RWPE1 (cell line): ENCODE data around the gene SYT1.

Experiments
- CTCF ChIA-PET: fragments of 350-600 bp; sonication (Branson Sonifier 250); formaldehyde crosslinking; extraction: SDS; loops from one replicate; lab custom pipeline; 2021; lab: Yijun Ruan, JAX
- POLR2A ChIA-PET: fragments of 400-600 bp; formaldehyde crosslinking; extraction: SDS; loops from one replicate; lab custom pipeline; 2020; ENCODE audit warnings: antibody characterized with exemption; ENCODE audit not compliant: low non-redundant PET; lab: Yijun Ruan, JAX
- DNase-seq: peaks from one replicate; pipeline ENCODE4 v3.0.0; 2012; ENCODE audit warnings: low spot score
- H3K27ac ChIP-seq: fragments of 450-650 bp; 2 replicates; pipeline ENCODE4 v1.5.1; 2017
- TF ChIP-seq, protein P1 (sequence below): fragments of 450-650 bp; conservative IDR thresholded peaks from 2 replicates; pipeline ENCODE4 v1.5.1; 2017; ENCODE audit warnings: low read depth, mild to moderate bottlenecking

Gene SYT1

DNA sequence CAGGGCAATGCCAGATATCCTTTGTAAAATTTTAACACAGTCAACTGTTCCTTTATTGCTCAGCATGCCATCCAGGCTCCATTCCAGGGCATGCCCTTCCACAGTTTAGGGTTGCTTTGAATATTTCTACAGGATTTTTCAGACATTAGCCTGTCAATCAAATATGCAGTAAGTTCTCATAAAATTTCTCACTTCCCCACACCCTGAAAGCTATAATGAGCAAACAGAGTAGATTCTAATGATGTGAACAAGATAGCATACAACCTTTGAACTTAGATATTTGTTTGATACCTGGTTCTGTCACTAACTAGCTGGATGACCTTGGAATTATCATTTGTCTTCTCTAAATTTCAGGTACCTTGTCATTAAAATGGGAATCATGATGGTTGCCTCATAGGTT, 251.2 kb downstream of the SYT1 start:
- no peak overlapping the region for H3K27ac ChIP-seq
- ChIA-PET POLR2A (no interaction called here), CTCF (interaction anchor here (0.8 kb wide), 1 partner anchor 304 kb away, joined by 3 read pairs; no protein-coding TSS in a partner anchor)
- no peak for DNase-seq
- TF ChIP-seq, protein P1, sequence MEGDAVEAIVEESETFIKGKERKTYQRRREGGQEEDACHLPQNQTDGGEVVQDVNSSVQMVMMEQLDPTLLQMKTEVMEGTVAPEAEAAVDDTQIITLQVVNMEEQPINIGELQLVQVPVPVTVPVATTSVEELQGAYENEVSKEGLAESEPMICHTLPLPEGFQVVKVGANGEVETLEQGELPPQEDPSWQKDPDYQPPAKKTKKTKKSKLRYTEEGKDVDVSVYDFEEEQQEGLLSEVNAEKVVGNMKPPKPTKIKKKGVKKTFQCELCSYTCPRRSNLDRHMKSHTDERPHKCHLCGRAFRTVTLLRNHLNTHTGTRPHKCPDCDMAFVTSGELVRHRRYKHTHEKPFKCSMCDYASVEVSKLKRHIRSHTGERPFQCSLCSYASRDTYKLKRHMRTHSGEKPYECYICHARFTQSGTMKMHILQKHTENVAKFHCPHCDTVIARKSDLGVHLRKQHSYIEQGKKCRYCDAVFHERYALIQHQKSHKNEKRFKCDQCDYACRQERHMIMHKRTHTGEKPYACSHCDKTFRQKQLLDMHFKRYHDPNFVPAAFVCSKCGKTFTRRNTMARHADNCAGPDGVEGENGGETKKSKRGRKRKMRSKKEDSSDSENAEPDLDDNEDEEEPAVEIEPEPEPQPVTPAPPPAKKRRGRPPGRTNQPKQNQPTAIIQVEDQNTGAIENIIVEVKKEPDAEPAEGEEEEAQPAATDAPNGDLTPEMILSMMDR = no peak

DNA sequence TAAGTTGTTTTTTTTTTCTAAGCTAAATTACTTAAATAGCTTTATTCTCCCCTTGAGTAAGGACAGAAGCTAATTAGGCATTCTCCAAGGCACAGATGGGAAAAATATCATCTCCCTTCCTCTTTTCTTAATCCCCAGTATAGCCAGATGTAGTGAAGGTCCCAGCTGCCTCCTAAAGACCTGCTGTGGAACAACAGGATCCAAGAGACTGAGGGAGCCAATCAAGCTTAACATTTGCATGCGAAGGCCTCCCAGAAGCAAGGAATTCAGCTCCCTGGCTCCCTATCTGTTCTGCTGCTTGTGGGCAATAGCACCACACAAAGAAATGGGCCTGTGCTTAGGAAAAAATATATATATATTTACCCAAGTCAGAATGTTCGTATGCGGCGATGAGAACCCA, 255.2 kb downstream of the SYT1 start:
- CTCF ChIA-PET = no interaction called here
- no peak overlapping the region for H3K27ac ChIP-seq
- POLR2A ChIA-PET = no interaction called here
- TF ChIP-seq, protein P1 = no peak
- DNase-seq = no peak

DNA sequence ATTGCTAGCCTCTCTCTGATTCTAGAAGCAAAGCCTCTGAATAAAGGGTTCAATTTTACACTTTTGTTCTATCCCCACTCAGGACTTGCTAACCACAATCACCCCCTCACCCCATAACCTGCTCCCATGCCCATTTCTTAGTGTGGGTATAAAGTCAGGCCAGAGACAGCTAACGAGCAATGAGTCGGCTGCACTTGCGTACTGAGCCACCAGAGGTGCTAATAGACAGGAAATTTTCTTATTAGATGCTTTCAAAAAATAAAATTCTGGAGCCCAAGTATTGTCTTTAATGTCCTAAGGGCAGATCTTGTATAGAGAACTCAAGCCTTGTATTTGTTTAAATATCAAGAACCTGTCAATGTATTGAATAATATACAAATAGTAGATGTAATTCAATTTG, 256.9 kb downstream of the SYT1 start:
- ChIA-PET CTCF (interaction anchor here (0.5 to 1.2 kb wide), 6 partner anchors 14 to 1689 kb away, joined by 3 to 5 read pairs (median 4); no protein-coding TSS in a partner anchor), POLR2A (no interaction called here)
- H3K27ac ChIP-seq = no peak overlapping the region
- TF ChIP-seq, protein P1 = no peak
- DNase-seq = peak; percentile 16

DNA sequence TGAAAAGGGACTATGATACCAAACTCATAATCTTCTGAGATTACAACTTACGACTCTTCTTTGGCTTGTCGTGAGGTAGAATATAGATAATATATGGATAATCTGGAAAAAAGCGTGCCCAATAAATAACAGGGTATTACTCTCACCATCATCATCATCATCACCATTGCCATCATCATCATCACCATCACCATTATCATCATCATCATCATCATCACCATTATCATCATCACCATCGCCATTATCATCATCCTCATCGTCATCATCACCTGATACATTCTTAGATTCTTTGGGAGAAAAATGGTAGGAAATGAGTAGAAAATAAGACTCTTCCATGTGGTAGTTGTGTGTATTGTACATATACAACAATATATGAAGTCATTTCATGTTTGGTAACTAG, 259.8 kb downstream of the SYT1 start:
- POLR2A ChIA-PET = no interaction called here
- no peak for DNase-seq
- TF ChIP-seq, protein P1 = no peak
- CTCF ChIA-PET = interaction anchor here (0.6 to 1.1 kb wide), 2 partner anchors 13 to 91 kb away, joined by 3 to 4 read pairs; no protein-coding TSS in a partner anchor
- no peak overlapping the region for H3K27ac ChIP-seq

DNA sequence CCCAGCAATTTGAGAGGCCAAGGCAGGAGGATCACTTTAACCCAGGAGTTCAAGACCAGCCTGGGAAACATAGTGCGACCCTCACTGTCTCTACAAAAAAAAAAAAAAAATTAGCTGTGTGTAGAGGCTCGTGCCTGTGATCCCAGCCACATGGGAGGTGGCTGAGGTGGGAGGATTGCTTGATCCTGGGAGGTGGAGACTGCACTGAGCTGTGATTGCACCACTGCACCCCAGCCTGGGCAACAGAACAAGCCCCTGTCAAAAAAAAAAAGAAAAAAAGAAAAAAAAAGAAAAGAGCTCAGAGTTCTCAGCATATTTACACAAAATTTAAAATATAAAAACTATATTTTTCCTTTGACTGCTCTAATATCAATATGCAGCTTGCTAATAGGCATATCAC, 260.8 kb downstream of the SYT1 start:
- CTCF ChIA-PET = interaction anchor here (0.6 kb wide), 1 partner anchor 90 kb away, joined by 3 read pairs; no protein-coding TSS in a partner anchor
- H3K27ac ChIP-seq = no peak overlapping the region
- TF ChIP-seq, protein P1 = no peak
- DNase-seq = no peak
- POLR2A ChIA-PET = no interaction called here

DNA sequence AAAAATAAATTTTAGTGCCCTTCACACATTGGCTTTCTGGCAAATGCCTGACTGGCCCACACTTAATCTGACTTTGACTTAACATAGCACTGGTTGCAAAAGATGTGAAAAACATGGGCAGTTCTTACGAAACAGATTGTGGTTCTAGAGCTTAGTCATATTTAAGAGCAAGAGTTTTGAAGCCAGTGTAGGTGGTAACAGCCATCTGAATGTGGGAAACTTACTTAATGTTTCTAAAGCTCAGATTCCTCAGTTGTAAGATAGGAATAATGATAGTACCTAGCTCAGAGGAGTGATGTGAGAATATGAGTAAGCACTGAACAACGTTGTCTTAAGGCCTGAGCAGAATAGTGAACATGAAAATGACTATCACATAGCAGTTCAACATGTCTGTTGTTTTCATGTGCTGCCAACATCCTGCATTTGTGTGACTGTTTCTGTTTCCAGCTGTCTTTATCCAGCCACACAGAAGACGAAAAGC, 262.7 kb downstream of the SYT1 start:
- CTCF ChIA-PET = no interaction called here
- POLR2A ChIA-PET = no interaction called here
- peak; percentile 16 for DNase-seq
- TF ChIP-seq, protein P1 = no peak
- no peak overlapping the region for H3K27ac ChIP-seq
